Ascending aorta (tissue), 2 donors: ENCODE measurements around the gene TGFBR2. TPM values are rescaled to one million over a fixed set of nuclear protein-coding genes. Genes with fewer than 3 reads are reported as not detected.

Source experiments
- DNase-seq, 2 donors: peaks; one replicate each; pipeline ENCODE4 v3.0.0-alpha.2; 2019; ENCODE audit warnings: low spot score in 2 of 2
- H3K27ac ChIP-seq, 2 donors: fragments of 200-600 bp; sonication (generic); one replicate each; pipeline ENCODE4 v1.5.1; 2016 to 2017; ENCODE audit warnings: mild to moderate bottlenecking in 1 of 2
- H3K27me3 ChIP-seq: fragments of 200-600 bp; sonication (generic); one replicate; pipeline ENCODE4 v1.5.1; 2017
- H3K36me3 ChIP-seq, 2 donors: fragments of 200-600 bp; sonication (generic); one replicate each; pipeline ENCODE4 v1.5.1; 2016
- H3K4me1 ChIP-seq, 2 donors: fragments of 200-600 bp; sonication (generic); one replicate each; pipeline ENCODE4 v1.5.1; 2016 to 2017; ENCODE audit warnings: mild to moderate bottlenecking in 1 of 2
- H3K4me3 ChIP-seq, 2 donors: fragments of 200-600 bp; sonication (generic); one replicate each; pipeline ENCODE4 v1.5.1; 2016 to 2017; ENCODE audit warnings: mild to moderate bottlenecking in 1 of 2
- H3K9me3 ChIP-seq, 2 donors: fragments of 200-600 bp; sonication (generic); one replicate each; pipeline ENCODE4 v1.5.1; 2016
- CTCF ChIP-seq, 3 experiments: fragments of 200-600 bp in 2 of 3; fragments of 450-650 bp in 1 of 3; sonication (generic) in 2 of 3; IDR thresholded peaks; one replicate each; pipeline ENCODE4 v1.5.1; 2016 to 2019; ENCODE audit warnings: antibody characterized with exemption in 3 of 3, mild to moderate bottlenecking in 1 of 3, moderate library complexity in 1 of 3
- intact Hi-C: fragments of 100-400 bp; cut with DNase I; formaldehyde crosslinking; loops from one replicate; pipeline ENCODE4 v1.15.1; 2023
- total RNA-seq: library from RNA; depleted of rRNA; stranded (reverse); fragments of >200 nt; gene quantifications from one replicate; pipeline ENCODE4 v1.1.0, GENCODE V29; 2016

Gene TGFBR2
- total RNA-seq, 1 donor from 2014 or later = 343 TPM

- H3K27me3 ChIP-seq = no peaks in the 10 kb centered on the region
- no peak for DNase-seq
- intact Hi-C loops = no loop called here
- H3K9me3 ChIP-seq = no peaks in the 10 kb centered on the region
- H3K36me3 ChIP-seq = peaks cover 15 to 45% of the 10 kb centered on the region in 2 donors
- no peak overlapping the region for H3K4me3 ChIP-seq
- H3K27ac ChIP-seq = peak overlapping the region; percentile 62 to 76
- peaks cover 32 to 73% of the 10 kb centered on the region in 2 donors for H3K4me1 ChIP-seq
- no peak for TF ChIP-seq CTCF (IDR thresholded peaks at IDR 0.05)
These were observed 77.4 kb downstream of the TGFBR2 start for GRCh38 chr3:30683769-30684168.

GRCh38 chr3:30684356-30684755 lies 78.0 kb downstream of the TGFBR2 start:
- Histone ChIP-seq H3K27me3 (no peaks in the 10 kb centered on the region), H3K36me3 (peaks cover 9 to 40% of the 10 kb centered on the region in 2 donors), H3K4me1 (peaks cover 36 to 77% of the 10 kb centered on the region in 2 donors), H3K4me3 (no peak overlapping the region), H3K9me3 (no peaks in the 10 kb centered on the region), H3K27ac (peak overlapping the region; percentile 51 to 76)
- intact Hi-C loops = no loop called here
- no peak for DNase-seq
- no peak for TF ChIP-seq CTCF (IDR thresholded peaks at IDR 0.05)

GRCh38 chr3:30685267-30685667 lies 78.9 kb downstream of the TGFBR2 start:
- Histone ChIP-seq H3K9me3 (no peaks in the 10 kb centered on the region), H3K4me3 (no peak overlapping the region), H3K4me1 (peaks cover 36 to 82% of the 10 kb centered on the region in 2 donors), H3K27me3 (no peaks in the 10 kb centered on the region), H3K27ac (peak overlapping the region; percentile 51 to 76), H3K36me3 (peaks cover 9 to 41% of the 10 kb centered on the region in 2 donors)
- no peak for DNase-seq
- intact Hi-C loops = no loop called here
- TF ChIP-seq CTCF (IDR thresholded peaks at IDR 0.05) = no peak

- Histone ChIP-seq H3K9me3 (no peaks in the 10 kb centered on the region), H3K27ac (peak overlapping the region; percentile 51 to 76), H3K27me3 (no peaks in the 10 kb centered on the region), H3K36me3 (peaks cover 11 to 43% of the 10 kb centered on the region in 2 donors), H3K4me1 (peaks cover 36 to 83% of the 10 kb centered on the region in 2 donors), H3K4me3 (no peak overlapping the region)
- DNase-seq = no peak
- no peak for TF ChIP-seq CTCF (IDR thresholded peaks at IDR 0.05)
- intact Hi-C loops = no loop called here
These were observed 79.8 kb downstream of the TGFBR2 start for GRCh38 chr3:30686176-30686575.

GRCh38 chr3:30686799-30687198 lies 80.4 kb downstream of the TGFBR2 start:
- intact Hi-C loops = no loop called here
- H3K27ac ChIP-seq = peak overlapping the region; percentile 51 to 76

More at GRCh38 chr3:30686799-30687198, 80.4 kb downstream of the TGFBR2 start:
- peaks cover 31 to 79% of the 10 kb centered on the region in 2 donors for H3K4me1 ChIP-seq
- TF ChIP-seq CTCF (IDR thresholded peaks at IDR 0.05) = no peak
- H3K27me3 ChIP-seq = no peaks in the 10 kb centered on the region
- H3K4me3 ChIP-seq = no peak overlapping the region
- no peak for DNase-seq
- H3K9me3 ChIP-seq = no peaks in the 10 kb centered on the region
- peaks cover 15 to 44% of the 10 kb centered on the region in 2 donors for H3K36me3 ChIP-seq
